ENCODE measurements around the gene PLK4.
"Not testable (repeated sequence)": the region's sequence is repeated elsewhere in the genome, so short reads cannot be mapped to it uniquely, and the experiment has no call there.

Gene PLK4

GRCh38 chr4:127917151-127917550 lies 36.5 kb downstream of the PLK4 start:
- no peak for DNase-seq

- no peak for DNase-seq
These were observed 39.8 kb downstream of the PLK4 start for GRCh38 chr4:127920521-127920920.

GRCh38 chr4:127922226-127922625 lies 41.5 kb downstream of the PLK4 start:
- no peak for DNase-seq

GRCh38 chr4:127925720-127926119 lies 45.0 kb downstream of the PLK4 start:
- DNase-seq = not testable (repeated sequence)

- no peak for DNase-seq
These were observed 49.5 kb downstream of the PLK4 start for GRCh38 chr4:127930175-127930574.

- DNase-seq = not testable (repeated sequence)
These were observed 51.1 kb downstream of the PLK4 start for GRCh38 chr4:127931836-127932235.

GRCh38 chr4:127936974-127937373 lies 56.3 kb downstream of the PLK4 start:
- no peak for DNase-seq
